OCI-LY3 (cell line): ENCODE results near the gene ARHGEF26.

Experiments used
- H2AFZ ChIP-seq: fragments of 200-600, 300-600 bp; shearing (Covaris generic); 2 replicates; pipeline ENCODE4 v1.6.0; 2014; ENCODE audit warnings: antibody characterized with exemption, low read depth, low read length
- H3K27ac ChIP-seq: fragments of 200-600, 300-600 bp; sonication (generic); 2 replicates; pipeline ENCODE4 v1.5.1; 2014; ENCODE audit warnings: mild to moderate bottlenecking, low read length, moderate library complexity, mixed read lengths
- H3K27me3 ChIP-seq: fragments of 200-600, 300-600 bp; sonication (generic); 2 replicates; pipeline ENCODE4 v1.6.1; 2014; ENCODE audit warnings: low read depth, low read length, mixed read lengths
- H3K36me3 ChIP-seq: fragments of 200-600, 300-600 bp; sonication (generic); replicated peaks from 2 replicates; pipeline ENCODE3; 2014; ENCODE audit warnings: low read depth, low read length, mixed read lengths
- H3K4me1 ChIP-seq: fragments of 300-600, 200-600 bp; sonication (generic); 2 replicates; pipeline ENCODE4 v1.6.1; 2014; ENCODE audit warnings: low read length, mixed read lengths
- H3K4me2 ChIP-seq: fragments of 200-600, 300-600 bp; sonication (generic); 2 replicates; pipeline ENCODE4 v1.6.1; 2014; ENCODE audit warnings: low read length, mixed read lengths
- H3K4me3 ChIP-seq: fragments of 300-600, 200-600 bp; sonication (generic); 2 replicates; pipeline ENCODE4 v1.5.1; 2014; ENCODE audit warnings: antibody characterized with exemption, mild to moderate bottlenecking, low read length, moderate library complexity
- H3K79me2 ChIP-seq: fragments of 300-600, 200-600 bp; shearing (Covaris generic); 2 replicates; pipeline ENCODE4 v1.6.1; 2014; ENCODE audit warnings: mild to moderate bottlenecking, low read length, mixed read lengths
- H3K9ac ChIP-seq: fragments of 300-600, 200-600 bp; shearing (Covaris generic); 2 replicates; pipeline ENCODE4 v1.6.0; 2014; ENCODE audit warnings: mild to moderate bottlenecking, low read length, moderate library complexity
- H3K9me3 ChIP-seq: fragments of 200-600, 300-600 bp; shearing (Covaris generic); 2 replicates; pipeline ENCODE4 v1.6.1; 2014; ENCODE audit warnings: low read length, mixed read lengths; ENCODE audit not compliant: insufficient read depth
- H4K20me1 ChIP-seq: fragments of 200-600, 300-600 bp; sonication (generic); 2 replicates; pipeline ENCODE4 v1.6.1; 2016; ENCODE audit warnings: low read length, mixed read lengths; ENCODE audit not compliant: insufficient read depth
- EZH2phosphoT487 ChIP-seq: fragments of 200-600 bp; shearing (Covaris generic); IDR thresholded peaks from 2 replicates; pipeline ENCODE4 v1.6.1; 2018; ENCODE audit warnings: antibody characterized with exemption, mixed run types, low read depth
- TF ChIP-seq, protein P1 (sequence below): fragments of 200-600, 300-600 bp; sonication (generic); IDR thresholded peaks from 2 replicates; pipeline ENCODE4 v1.5.1; 2014; ENCODE audit warnings: antibody characterized with exemption, low read length, low read depth

ARHGEF26 gene

DNA sequence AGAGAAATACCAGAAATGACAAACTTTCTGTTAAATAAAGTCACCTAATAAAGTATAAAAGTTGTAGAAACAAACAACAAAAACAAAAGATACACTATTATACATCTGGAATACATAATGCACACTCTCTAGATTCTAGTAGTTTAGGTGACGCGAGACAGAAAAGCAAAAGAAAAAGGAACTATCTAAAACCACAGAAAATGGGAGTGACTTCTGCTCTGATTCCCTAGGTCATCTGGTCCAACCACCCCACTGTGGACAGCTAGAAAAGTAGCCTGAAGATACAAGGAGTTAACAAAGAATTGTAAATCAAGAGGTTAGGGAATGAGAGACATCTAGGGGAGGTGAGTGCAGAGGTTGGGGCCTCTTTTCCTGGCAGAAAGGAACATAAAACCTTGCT lies 164.0 kb downstream of the ARHGEF26 start:
- no peak overlapping the region for H3K9ac ChIP-seq
- H3K36me3 ChIP-seq = peaks cover 30% of the 10 kb centered on the region
- no peak overlapping the region for H3K4me3 ChIP-seq
- H3K4me1 ChIP-seq = peaks cover 11% of the 10 kb centered on the region
- H2AFZ ChIP-seq = no peak overlapping the region
- no peaks in the 10 kb centered on the region for H3K9me3 ChIP-seq
- TF ChIP-seq, protein P1, sequence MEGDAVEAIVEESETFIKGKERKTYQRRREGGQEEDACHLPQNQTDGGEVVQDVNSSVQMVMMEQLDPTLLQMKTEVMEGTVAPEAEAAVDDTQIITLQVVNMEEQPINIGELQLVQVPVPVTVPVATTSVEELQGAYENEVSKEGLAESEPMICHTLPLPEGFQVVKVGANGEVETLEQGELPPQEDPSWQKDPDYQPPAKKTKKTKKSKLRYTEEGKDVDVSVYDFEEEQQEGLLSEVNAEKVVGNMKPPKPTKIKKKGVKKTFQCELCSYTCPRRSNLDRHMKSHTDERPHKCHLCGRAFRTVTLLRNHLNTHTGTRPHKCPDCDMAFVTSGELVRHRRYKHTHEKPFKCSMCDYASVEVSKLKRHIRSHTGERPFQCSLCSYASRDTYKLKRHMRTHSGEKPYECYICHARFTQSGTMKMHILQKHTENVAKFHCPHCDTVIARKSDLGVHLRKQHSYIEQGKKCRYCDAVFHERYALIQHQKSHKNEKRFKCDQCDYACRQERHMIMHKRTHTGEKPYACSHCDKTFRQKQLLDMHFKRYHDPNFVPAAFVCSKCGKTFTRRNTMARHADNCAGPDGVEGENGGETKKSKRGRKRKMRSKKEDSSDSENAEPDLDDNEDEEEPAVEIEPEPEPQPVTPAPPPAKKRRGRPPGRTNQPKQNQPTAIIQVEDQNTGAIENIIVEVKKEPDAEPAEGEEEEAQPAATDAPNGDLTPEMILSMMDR = no peak
- TF ChIP-seq EZH2phosphoT487 = no peak
- H3K27me3 ChIP-seq = no peaks in the 10 kb centered on the region
- H3K27ac ChIP-seq = no peak overlapping the region
- peaks cover 5% of the 10 kb centered on the region; the same call in 1 of the 2 replicates for H4K20me1 ChIP-seq
- no peaks in the 10 kb centered on the region for H3K79me2 ChIP-seq
- H3K4me2 ChIP-seq = peak overlapping the region; percentile 14

DNA sequence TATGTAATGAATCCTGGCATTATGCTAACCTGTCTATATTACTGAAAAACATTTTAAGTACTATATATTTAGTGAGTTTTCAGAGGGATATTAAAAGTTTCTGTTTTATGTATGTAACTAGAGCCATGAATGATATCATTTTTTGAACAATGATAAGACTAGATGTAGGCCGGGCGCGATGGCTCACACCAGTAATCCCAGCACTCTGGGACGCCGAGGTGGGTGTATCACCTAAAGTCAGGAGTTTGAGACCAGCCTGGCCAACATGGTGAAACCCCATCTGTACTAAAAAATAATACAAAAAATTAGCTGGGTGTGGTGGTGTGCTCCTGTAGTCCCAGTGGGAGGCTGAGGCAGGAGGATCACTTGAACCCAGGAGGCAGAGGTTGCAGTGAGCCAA lies 169.0 kb downstream of the ARHGEF26 start:
- Histone ChIP-seq H4K20me1 (no peaks in the 10 kb centered on the region; the same call in 1 of the 2 replicates), H3K79me2 (no peaks in the 10 kb centered on the region), H3K4me1 (peaks cover 6% of the 10 kb centered on the region), H3K9me3 (no peaks in the 10 kb centered on the region), H3K27ac (no peak overlapping the region), H3K9ac (no peak overlapping the region), H3K4me3 (no peak overlapping the region), H3K4me2 (no peak overlapping the region), H3K36me3 (peaks cover 32% of the 10 kb centered on the region), H2AFZ (no peak overlapping the region), H3K27me3 (no peaks in the 10 kb centered on the region)
- TF ChIP-seq EZH2phosphoT487 = no peak
- TF ChIP-seq, protein P1 = no peak

DNA sequence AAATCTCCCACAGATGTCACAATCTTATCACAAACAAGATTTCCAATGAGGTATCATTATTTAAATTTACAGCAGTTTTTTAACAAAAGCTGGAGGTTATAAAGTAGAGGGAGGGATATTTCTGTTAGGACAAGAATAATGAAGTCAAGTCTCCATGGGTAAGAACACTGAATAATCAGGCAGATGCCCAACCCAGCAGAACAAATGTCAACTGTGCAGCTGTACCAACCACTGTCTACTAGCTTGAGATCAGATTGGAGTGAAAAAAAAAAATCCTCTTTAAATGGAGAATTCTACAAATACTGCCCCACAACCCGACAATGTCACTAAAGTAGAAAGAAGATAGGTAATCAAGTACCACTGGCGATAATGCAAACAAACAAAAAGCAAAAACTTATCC lies 172.8 kb downstream of the ARHGEF26 start:
- no peak overlapping the region for H3K27ac ChIP-seq
- peaks cover 44% of the 10 kb centered on the region for H3K36me3 ChIP-seq
- TF ChIP-seq, protein P1 = no peak
- TF ChIP-seq EZH2phosphoT487 = no peak
- no peaks in the 10 kb centered on the region for H3K27me3 ChIP-seq
- H4K20me1 ChIP-seq = no peaks in the 10 kb centered on the region
- no peaks in the 10 kb centered on the region for H3K79me2 ChIP-seq
- H3K9ac ChIP-seq = no peak overlapping the region
- no peak overlapping the region for H2AFZ ChIP-seq
- H3K4me1 ChIP-seq = no peaks in the 10 kb centered on the region
- no peak overlapping the region for H3K4me2 ChIP-seq
- no peaks in the 10 kb centered on the region for H3K9me3 ChIP-seq
- H3K4me3 ChIP-seq = no peak overlapping the region

DNA sequence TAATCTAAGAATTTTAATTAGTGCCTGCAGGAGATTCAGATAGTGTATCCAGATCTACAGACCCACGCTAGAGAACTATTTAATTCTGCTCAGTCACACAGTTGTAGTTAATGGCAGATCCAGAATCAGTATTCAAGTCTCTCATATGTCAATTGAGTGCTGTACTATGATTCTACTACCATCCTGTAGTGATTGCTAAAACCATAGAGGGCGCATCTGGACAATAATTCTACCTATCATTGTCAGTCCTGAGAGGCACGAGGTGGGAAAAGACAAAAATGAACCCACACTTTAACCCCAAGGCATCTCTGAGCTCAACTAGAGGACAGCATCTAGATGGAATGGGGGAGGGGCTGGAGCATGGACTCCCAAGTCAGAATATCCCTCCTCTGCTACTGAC lies 180.4 kb downstream of the ARHGEF26 start:
- Histone ChIP-seq H3K27me3 (no peaks in the 10 kb centered on the region), H3K4me2 (no peak overlapping the region), H3K9me3 (no peaks in the 10 kb centered on the region), H3K27ac (no peak overlapping the region), H3K4me1 (peaks cover 16% of the 10 kb centered on the region), H3K36me3 (peaks cover 72% of the 10 kb centered on the region), H3K9ac (no peak overlapping the region), H3K4me3 (no peak overlapping the region), H3K79me2 (no peaks in the 10 kb centered on the region; the same call in 1 of the 2 replicates), H2AFZ (no peak overlapping the region), H4K20me1 (no peaks in the 10 kb centered on the region)
- no peak for TF ChIP-seq EZH2phosphoT487
- TF ChIP-seq, protein P1 = peak; percentile 27
